HL-60/S4 (cell line): ENCODE results near the gene WNT5B.

Source experiments
- in situ Hi-C: fragments of 300-500 bp; cut with MboI; formaldehyde crosslinking; loops from 2 replicates; pipeline ENCODE4 v1.14.3; 2022; ENCODE audit warnings: low sequenced_read_pairs

The WNT5B gene

DNA sequence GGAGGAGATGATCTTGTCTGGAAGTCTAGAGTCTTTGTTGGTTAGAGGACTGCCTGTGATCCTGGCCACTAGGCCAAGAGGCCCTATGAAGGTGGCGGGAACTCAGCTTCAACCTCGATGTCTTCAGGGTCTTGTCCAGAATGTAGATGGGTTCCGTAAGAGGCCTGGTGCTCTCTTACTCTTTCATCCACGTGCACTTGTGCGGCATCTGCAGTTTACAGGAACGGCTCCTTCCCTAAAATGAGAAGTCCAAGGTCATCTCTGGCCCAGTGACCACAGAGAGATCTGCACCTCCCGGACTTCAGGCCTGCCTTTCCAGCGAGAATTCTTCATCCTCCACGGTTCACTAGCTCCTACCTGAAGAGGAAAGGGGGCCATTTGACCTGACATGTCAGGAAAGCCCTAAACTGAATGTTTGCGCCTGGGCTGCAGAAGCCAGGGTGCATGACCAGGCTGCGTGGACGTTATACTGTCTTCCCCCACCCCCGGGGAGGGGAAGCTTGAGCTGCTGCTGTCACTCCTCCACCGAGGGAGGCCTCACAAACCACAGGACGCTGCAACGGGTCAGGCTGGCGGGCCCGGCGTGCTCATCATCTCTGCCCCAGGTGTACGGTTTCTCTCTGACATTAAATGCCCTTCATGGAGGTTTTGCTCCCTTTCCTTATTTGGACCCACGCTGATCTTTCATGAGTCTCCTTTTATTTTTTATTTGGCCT, 17.7 kb downstream of the WNT5B start:
- in situ Hi-C loops = loop anchor here (5.0 kb wide), 1 partner anchor 141 kb away; no protein-coding TSS in a partner anchor

DNA sequence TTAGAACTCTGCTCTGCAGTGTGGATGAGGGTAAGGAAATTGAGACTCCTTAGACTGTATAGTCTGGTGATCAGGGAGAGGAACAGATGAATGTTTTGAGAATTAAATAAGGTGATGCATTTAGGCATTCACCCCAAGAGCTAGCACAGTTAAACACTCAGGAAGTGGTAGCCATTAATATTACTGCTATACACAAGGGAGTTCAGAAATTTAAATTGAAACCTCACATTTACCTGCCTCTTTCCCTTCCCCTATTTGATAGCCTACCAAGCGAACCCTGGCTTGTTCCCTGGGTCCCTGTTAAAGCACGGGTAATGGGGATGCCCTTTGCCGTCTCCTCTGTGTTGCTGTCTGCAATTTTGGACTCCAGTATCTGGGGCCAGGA, 18.2 kb downstream of the WNT5B start:
- in situ Hi-C loops = loop anchor here (5.0 kb wide), 1 partner anchor 140 kb away; no protein-coding TSS in a partner anchor

DNA sequence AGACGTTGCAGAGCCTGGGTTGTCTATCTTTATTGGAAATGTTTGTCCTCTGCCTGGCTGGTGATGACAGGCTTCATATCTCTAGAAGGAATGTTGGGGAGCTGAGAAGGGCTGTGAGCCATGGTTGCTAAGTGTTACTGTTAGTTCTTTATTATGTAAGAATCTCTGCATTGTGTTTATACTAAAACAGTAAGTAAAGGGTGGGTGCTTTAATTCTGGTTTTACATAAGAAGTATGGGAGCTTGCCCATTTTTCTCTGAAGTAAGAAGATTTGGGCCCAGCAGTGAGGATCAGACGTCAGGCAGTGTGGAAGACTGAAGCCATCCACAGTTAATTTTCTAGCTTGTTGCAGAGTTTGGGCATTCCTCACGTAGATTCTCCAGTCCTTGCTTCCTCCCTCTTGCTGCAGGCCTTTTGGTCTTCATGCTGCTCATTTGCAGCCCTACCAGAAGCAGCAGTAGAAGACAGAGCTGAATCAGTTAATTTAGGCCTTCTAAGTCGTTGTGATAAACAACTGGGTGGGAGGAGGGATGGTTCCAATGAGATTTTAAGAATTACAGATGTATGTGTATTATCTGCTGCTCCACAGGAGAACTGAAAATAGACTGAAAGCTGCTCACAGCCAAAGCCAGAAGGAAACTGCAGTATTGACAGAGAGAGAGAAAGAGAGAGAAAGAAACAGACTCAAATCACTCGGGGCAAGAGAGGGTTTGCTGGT, 21.4 kb downstream of the WNT5B start:
- in situ Hi-C loops = loop anchor here (5.0 kb wide), 1 partner anchor 287 kb away; no protein-coding TSS in a partner anchor

DNA sequence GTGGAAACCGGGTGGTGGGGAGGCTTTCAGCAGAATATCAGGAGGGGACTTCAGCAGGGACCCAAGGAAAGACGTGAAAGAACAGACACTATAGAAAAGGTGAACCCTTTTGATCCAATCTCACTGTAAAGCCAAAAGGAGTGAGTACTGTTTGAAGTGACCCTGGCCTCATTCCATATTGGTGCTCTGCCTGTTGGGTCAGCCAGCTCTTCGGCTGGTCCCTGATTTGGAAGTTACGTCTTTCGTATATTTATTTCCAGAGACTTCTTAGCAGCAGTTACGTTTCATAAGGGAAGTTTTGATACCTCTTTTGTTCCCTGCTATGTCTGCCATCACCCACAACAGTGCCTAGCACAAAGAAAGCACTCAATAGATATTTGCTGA, 21.9 kb downstream of the WNT5B start:
- in situ Hi-C loops = loop anchor here (5.0 kb wide), 1 partner anchor 286 kb away; no protein-coding TSS in a partner anchor

DNA sequence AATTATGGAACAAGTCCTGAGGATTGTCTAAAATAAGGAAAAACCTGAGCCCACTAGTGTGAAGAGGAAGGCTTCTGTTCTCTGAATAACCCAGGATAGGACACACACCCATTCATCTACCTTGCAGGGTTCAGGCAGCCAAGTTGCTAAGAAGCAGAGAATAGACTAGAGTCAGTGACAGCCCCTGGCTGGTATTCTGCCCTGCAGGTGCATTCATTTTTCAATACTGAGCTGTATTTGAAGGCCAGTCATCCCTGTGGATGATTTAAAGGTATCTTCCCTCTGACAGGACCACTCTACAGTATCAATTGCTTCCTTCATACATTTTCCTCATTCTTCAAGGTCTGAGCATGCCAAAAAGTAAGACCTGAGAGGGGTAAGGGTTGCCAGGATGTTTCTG, 22.9 kb downstream of the WNT5B start:
- in situ Hi-C loops = loop anchor here (5.0 kb wide), 1 partner anchor 285 kb away; no protein-coding TSS in a partner anchor

DNA sequence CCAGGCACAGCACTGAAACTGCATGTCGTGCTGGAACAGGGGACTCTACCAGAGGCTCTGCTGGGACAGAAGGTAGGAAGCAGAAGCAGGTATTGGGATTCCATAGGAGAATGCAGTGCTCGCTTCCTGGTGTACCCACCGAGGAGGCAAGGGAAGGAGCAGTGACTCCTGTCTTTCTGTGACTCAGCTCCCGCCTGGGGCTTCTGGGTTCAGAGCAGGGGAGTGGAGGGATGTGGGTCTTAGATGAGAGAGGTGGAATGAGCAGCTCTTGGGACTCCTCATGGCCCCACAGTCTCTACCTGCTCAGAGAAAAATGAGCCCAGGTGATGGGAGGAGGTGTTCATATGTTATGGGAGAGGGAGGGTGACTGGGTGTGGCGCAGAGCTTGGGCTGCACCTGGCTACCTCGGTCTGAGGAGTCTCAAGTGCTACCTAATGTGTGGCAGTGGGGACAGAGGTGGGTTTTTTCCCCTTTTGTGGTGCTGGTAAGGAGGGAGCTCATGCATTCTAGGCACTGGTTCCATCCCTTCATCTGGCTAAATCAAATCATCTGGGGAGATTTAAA, 26.3 kb downstream of the WNT5B start:
- in situ Hi-C loops = no loop called here

DNA sequence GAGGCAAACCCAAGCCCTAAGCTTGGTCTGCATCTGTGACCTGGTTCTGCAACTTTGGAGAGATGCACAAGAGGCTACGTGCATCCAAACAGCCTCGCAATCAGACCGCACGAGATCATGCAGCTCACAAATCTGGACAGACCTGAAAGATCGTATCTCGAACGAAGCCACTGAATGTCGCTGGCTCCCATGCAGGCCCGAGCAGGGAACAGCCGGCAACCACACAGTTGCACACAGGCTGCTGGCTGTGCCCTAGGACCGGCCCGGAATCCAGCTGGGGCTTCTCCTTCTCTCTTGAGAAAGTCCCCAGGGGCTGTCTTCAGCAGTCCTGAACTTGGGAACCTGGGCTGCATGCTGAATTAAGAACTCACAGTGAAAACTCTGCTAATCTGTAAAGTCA, 27.9 kb downstream of the WNT5B start:
- in situ Hi-C loops = no loop called here

DNA sequence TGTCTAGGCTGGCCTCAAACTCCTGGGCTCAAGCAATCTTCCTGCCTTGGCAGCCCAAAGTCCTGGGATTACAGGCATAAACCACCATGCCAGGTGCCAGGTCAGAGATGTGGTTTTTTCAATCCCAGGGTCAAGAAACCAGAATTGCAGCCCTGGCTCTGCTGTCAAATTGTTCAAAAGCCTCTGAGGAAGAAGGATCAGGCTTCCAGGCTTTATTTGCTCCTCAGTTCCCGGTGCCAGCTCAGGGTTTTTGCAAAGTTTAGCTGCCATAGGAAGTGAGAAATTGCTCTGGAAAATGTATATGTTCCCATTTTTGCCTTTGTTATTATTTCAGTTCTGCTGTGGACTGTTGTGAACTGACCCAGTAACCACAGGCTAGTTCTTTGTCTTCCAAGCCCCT, 28.7 kb downstream of the WNT5B start:
- in situ Hi-C loops = no loop called here

DNA sequence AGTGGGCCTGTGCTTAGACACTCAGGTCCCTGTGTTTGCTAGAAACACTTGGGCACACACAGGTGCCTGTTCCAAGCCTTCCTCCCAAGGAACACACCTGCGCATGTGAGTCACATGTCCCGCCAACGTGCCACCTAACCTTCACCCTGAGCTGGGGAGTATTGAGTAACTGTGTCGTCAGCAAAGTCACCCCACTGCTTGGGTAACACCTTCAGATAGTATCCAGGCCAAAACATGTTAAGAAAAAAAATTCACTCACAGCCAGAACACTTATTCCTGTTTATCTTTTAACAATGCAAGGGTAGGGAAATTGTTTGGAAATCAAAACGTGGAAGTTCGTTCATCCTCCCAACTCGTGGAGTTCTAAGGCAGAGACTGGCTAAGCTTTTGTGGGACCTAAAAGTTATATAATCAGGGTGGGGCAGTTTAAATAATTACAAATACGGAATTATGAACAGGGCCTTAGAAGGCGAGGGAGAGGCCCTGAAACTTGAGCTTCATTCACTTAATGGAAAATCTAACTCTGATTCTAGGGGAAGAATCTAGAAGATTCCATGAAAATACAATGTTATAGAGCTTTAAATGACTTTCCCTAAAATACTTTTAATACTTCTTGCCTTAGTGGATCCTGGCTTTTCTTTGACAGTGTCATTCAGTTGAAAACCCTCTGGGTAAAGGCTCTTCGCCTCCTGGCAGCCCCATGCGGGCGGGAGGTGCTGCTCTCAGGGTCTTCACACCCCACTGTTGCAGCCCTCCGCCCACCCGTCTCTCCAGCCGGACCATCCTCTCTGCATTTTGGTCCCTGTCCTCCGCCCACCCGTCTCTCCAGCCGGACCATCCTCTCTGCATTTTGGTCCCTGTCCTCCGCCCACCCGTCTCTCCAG, 31.5 kb downstream of the WNT5B start:
- in situ Hi-C loops = no loop called here

DNA sequence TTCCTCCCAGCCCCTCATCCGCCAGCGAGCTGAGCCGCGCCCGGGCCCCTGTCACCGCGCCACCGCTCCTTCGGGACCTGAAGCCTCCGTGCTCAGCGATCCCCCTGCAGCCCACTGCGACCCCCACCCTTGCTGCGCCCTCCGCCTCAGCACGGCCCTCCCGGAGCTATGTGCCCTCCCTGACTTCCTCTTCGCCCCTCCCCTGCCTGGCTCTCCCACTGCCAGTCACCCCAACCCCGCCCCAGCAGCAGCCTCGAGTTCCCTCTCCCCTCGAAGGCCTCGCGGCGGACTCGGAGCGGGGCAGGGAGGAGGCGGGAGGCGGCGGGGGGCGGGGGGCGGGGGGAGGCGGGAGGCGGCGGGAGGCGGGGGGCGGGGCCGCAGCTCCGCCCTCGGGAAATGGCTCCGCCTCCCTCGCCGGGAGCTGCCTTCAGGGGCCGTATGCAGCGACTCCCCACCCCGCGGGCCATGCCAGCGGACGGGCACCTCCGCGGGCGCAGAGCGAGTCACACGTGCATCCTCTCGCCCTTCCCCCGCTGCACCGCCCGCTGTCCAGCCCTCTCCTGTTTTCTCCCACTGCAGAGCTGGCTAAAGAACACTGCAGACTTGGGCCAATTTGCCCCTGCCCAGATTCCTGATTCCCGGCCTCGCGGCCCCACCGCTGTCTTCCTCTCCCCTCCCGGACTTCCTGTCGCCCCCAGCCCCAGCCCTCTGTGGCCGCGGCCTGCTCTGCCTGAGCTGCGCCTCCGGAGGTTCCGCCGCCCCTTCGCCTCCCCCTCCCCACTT, 32.7 kb downstream of the WNT5B start:
- in situ Hi-C loops = no loop called here

DNA sequence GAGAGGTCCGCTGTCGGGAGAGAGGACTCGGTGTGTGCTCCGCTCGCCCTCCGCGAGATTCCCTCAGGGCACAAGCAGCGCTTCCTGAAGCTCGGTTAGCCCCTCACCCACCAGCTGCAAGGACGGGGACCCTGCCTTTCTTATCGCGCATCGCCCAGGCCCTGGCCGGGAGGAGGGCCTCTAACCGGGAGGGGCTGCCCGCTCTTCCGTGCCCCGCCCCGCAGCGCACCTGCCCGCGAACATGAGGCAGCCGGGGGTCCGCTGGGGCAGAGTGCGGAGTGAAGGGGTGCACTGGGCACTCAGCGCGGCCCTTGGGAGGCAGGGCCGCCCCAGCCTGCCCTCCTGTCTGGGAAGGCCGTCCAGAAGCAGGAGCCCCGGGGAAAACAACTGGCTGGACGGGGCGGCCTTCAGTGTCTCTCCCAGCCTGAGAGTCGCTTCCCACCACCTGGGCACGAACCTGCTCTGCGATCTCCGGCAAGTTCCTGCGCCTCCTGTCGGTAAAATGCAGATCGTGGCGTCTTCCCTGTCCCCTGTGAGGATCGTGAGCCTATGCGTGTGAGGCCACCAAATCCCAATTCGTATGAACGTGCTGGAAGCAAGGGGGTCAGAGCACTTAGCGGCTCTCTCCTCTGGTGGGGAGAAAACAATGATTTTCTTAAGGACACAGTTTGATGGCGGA, 33.9 kb downstream of the WNT5B start:
- in situ Hi-C loops = no loop called here

DNA sequence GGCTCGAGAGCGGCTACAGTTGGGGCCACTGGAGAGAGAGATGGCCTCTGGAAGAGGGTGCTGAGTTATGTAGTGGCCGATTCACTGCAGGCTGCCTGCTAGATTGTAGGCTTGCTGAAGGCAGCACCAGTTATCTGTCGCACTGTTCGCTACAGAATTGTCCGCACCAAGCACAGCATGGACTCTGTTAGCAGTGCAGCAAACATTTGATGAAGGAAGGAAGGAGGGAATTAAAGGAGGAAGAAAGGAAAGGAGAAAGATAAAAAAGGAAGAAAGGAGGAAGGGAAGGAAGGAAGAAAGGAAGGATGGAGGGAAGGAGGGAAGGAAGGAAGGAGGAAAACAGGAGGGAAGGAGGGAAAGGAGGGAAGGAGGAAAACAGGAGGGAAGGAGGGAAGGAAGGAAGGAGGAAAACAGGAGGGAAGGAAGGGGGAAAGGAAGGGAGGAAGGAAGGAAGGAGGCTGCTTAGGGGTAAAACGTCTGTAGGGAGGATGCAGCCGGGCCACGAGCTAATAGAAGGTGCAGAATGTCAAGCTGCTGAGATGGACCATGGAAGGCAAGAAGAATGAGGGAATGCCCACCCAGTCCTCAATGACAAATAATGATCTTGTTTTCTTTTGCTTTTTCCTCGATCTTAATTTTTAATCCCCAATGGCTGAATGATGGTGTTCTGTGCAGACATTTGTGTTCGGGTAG, 34.6 kb downstream of the WNT5B start:
- in situ Hi-C loops = no loop called here

DNA sequence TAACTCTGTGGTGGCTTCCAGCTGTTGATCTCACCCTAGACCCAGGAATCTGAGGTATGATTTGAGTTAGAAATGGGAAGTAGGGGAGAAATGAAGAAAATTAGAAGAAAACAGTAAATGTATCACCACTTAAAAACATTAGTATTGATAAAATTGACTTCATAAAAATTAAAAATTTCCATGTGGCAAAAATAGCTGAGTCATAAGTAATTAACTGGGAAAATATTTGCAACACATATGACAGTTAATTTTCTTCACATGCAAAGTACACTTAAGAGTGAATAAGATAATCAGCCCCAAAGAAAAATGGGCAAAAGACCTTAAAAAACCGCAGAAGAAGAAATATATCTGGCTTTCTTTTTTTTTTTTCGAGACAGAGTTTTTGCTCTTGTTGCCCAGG, 36.3 kb downstream of the WNT5B start:
- in situ Hi-C loops = no loop called here

DNA sequence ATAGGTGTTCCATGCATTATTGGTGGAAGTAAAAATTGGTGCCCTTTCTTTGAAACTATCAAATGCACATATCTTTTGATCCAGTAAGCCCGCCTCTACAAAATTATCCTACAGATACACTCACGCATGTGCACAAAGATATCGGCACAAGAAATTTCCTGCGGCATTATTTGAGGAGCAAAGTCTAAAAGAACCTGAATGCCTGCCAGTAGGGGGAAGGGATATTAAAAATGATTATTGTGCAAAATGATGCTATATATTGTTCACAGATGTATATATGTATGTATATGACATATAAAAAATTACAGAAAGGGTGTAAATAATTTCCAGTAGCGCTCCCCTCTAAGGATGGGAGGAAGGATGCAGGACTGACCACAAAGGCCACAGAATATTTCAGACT, 37.2 kb downstream of the WNT5B start:
- in situ Hi-C loops = no loop called here

DNA sequence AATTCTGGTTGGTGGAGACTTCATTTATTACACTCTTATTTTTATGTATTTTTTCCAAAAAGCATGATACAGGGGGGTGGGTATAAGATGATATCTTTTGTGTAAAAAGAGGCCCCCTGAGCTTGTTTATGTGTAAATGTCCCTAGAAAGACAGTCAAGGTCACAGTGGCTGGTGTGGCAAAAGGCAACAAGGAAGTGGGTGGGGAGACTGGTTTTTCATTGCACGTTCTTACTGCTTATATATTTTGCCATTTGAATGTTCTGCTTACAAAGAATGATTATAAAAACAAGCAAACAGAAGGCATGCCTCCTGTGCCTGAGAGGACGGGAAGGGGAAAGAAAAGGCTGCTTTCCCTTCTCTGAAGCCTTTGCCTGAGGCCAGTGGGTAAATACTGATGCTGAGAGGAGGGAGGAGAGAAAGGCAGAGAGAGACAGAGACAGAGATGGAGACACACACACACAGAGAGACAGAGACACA, 37.7 kb downstream of the WNT5B start:
- in situ Hi-C loops = no loop called here

DNA sequence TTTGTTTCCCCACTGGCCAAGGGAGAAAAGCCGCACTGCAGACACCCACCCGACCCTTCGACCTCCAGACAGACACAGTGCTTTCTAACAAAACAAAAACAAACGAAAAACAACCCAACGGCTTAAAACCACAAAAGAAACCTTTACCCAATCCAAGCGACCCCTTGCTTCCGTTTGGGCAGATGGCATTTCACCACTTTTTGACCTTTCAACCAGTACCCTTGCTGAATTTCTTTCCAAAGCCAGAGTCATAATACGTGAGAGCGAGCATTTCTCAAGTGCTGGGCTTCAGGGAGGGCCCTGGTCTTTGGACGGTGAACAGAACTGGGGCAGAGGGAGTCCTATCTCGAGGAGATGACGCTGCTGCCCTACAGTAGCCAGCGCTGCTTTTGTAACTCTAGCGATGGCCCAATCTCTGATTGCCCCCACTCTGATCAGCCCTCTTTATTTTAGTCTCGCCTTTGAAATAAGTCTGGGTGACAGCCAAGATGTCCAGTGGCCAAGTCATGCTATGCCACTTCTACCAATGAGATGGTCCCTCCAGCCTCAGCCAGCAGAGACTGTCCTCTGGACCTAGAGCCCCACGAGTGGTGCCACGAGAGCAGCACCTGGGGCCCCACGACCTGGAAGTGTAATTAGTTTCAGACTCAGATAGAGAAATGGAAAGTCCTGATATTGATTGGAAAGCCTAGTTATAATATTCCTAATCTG, 40.0 kb downstream of the WNT5B start:
- in situ Hi-C loops = no loop called here

DNA sequence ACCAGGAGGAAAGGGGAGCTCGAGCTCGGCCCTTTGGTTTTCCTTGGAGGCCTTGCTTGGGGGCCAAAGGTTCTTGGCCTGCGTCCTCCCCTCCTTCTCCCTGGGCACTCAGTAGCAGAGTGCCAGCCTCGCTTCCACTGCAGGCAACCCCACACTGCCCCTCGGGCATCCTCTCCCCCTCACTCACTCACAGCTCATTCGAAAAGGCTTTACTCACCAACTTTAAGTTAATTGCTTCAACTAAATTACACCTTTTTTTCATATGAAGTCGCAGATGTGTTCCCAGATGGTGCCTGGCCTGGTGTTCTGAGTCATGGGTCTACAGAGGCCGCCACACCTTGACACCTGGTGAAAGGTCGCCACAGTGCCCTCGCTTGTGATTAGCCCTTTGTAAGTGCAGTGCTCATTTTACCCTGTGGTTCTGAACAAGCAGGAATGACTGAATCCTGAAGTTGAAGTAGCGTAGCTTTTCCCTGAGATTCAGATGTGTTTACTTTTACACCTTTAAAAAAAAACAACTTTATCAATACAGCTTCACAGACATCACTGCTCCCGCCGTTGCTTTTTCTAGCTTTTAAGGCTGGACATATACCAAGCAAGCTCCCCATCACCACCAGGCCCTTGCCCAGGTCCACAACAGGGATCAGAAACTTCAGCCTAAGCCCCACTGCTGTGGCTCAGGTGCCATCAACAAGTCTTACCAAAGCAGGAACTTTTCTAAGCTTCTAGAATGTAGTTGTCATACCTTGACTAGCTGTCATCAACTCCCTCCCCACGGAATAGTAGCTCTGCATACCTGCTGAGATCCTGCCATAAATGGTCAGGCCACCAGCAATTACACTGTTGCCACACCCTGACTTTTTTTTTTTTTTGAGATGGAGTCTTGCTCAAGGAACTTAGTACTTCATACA, 41.6 kb downstream of the WNT5B start:
- in situ Hi-C loops = no loop called here
